SU-DHL-6 (cell line): ENCODE results near the gene THSD7A.
"Not testable (repeated sequence)": the region's sequence is repeated elsewhere in the genome, so short reads cannot be mapped to it uniquely, and the experiment has no call there.

Experiments
- EZH2phosphoT487 ChIP-seq: fragments of 200-600 bp; sonication (generic), shearing (Covaris generic); conservative IDR thresholded peaks from 2 replicates; pipeline ENCODE4 v1.6.1; 2018; ENCODE audit warnings: mild to moderate bottlenecking, antibody characterized with exemption, low read length, moderate library complexity, mixed read lengths
- TF ChIP-seq, protein P1 (sequence below): fragments of 200-600 bp; sonication (generic); IDR thresholded peaks from one replicate; pipeline ENCODE4 v1.5.1; 2017; ENCODE audit warnings: antibody characterized with exemption, mild to moderate bottlenecking, low read length, moderate library complexity; ENCODE audit not compliant: insufficient read depth, poor library complexity, severe bottlenecking

- TF ChIP-seq, protein P1, sequence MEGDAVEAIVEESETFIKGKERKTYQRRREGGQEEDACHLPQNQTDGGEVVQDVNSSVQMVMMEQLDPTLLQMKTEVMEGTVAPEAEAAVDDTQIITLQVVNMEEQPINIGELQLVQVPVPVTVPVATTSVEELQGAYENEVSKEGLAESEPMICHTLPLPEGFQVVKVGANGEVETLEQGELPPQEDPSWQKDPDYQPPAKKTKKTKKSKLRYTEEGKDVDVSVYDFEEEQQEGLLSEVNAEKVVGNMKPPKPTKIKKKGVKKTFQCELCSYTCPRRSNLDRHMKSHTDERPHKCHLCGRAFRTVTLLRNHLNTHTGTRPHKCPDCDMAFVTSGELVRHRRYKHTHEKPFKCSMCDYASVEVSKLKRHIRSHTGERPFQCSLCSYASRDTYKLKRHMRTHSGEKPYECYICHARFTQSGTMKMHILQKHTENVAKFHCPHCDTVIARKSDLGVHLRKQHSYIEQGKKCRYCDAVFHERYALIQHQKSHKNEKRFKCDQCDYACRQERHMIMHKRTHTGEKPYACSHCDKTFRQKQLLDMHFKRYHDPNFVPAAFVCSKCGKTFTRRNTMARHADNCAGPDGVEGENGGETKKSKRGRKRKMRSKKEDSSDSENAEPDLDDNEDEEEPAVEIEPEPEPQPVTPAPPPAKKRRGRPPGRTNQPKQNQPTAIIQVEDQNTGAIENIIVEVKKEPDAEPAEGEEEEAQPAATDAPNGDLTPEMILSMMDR, result not testable (repeated sequence)
- not testable (repeated sequence) for TF ChIP-seq EZH2phosphoT487
Measured at GRCh38 chr7:11443934-11444333, 388.1 kb downstream of the THSD7A start.
